HUES48 (cell line): ENCODE results near the gene ZFYVE9.
"Not testable (repeated sequence)": the region's sequence is repeated elsewhere in the genome, so short reads cannot be mapped to it uniquely, and the experiment has no call there.

Source experiments
- H3K27ac ChIP-seq: one replicate; pipeline ENCODE4 v1.7.0; 2013; ENCODE audit warnings: low read depth, low read length, inconsistent platforms
- H3K27me3 ChIP-seq: 2 replicates; pipeline ENCODE4 v1.6.1; 2013; ENCODE audit warnings: mild to moderate bottlenecking, low read length; ENCODE audit not compliant: control insufficient read depth, insufficient read depth
- H3K36me3 ChIP-seq: 2 replicates; pipeline ENCODE4 v1.6.1; 2013; ENCODE audit warnings: low read length; ENCODE audit not compliant: control insufficient read depth, insufficient read depth
- H3K4me1 ChIP-seq: 2 replicates; pipeline ENCODE4 v1.6.1; 2013; ENCODE audit warnings: mild to moderate bottlenecking, low read length; ENCODE audit not compliant: control insufficient read depth, insufficient read depth
- H3K4me3 ChIP-seq: 2 replicates; pipeline ENCODE4 v1.5.1; 2013; ENCODE audit warnings: mild to moderate bottlenecking, low read depth, low read length
- H3K9ac ChIP-seq: 2 replicates; pipeline ENCODE4 v1.6.1; 2013; ENCODE audit warnings: mild to moderate bottlenecking, low read depth, low read length, moderate library complexity
- H3K9me3 ChIP-seq: 2 replicates; pipeline ENCODE4 v1.6.1; 2013; ENCODE audit warnings: low read length; ENCODE audit not compliant: control insufficient read depth, insufficient read depth

Gene ZFYVE9

DNA sequence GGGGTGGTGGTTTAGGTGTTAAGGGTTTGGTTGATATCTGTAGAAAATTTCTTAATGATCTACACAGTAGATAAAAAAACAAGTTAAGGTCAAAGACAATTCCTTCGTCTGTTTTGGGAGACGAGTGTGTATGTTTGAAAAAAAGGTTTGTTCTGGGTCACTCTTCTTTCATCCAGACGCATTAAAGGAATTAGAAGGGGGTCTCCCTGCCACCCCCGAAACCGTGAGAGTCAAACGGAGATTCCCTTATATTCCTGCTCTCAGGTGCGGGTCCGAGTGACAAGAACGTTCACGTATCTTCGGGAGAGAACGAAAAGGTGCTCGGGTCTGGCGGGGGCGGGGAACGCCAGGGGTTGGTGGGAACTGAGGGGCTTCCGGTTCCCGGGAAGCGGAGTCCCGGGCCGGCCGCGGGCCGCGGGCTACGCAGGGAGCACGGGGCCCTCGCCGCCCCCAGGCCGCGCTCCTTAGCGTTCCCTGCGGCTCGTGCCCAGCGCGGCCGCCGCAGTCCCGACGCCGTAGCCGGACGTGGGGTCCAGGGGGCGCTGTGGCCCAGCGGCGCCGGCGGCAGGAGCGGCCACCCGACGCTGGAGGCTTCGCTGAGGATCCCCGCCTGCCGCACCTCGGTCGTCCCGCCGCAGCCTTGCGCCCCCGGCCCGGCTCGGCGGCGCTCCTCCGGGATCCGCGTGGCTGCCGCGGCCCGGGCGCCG lies at the start of gene ZFYVE9:
Gene ZFYVE9, plus strand, starts transcription at position 577 of the 707 bp plus-strand sequence. CDS start 91,118 bp downstream, outside the sequence.
- peak within 1 kb of the TSS; percentile 91 for H3K9ac ChIP-seq
- peaks cover 11% of the 10 kb centered on the region; the same call in 1 of the 2 replicates for H3K4me1 ChIP-seq
- no peaks in the 10 kb centered on the region for H3K36me3 ChIP-seq
- peak within 1 kb of the TSS; percentile 68 for H3K4me3 ChIP-seq
- peak within 1 kb of the TSS; percentile 90 for H3K27ac ChIP-seq
- no peaks in the 10 kb centered on the region for H3K9me3 ChIP-seq
- H3K27me3 ChIP-seq = peaks cover 20% of the 10 kb centered on the region

DNA sequence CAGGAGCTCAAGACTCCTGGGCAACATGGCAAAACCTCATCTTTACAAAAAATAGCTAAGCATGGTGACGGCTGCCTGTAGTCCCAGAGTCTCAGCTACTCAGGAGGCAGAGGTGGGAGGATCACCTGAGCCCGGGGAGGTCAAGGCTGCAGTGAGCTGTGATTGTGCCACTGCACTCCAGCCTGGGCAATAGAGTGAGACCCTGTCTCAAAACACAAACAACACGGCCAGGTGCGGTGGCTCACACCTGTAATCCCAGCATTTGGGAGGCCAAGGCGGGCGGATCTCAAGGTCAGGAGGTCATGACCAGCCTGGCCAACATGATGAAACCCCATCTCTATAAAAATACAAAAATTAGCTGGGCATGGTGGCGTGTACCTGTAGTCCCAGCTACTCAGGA lies 47.6 kb upstream of the ZFYVE9 start:
- not testable (repeated sequence) for H3K27me3 ChIP-seq, H3K27ac ChIP-seq, H3K9ac ChIP-seq, H3K4me3 ChIP-seq, H3K9me3 ChIP-seq, H3K4me1 ChIP-seq
- peaks cover 21% of the 10 kb centered on the region for H3K36me3 ChIP-seq

DNA sequence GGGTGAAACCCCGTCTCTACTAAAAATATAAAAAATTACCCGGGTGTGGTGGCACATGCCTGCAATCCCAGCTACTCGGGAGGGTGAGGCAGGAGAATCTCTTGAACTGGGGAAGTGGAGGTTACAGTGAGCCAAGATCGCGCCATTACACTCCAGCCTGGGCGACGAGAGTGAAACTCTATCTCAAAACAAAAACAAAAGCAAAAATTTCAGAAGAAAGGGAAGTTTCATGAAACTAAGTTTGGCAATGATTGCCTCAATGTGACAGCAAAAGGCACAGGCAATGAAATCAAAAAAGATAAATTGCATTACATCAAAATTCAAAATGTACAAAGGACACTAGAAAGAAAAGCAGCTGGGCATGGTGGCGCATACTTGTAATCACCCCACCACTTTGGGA lies 45.7 kb upstream of the ZFYVE9 start:
- Histone ChIP-seq H3K36me3 (peaks cover 4% of the 10 kb centered on the region), H3K4me3 (no peak overlapping the region), H3K27me3 (no peaks in the 10 kb centered on the region)

GRCh38 chr1:52098139-52098871 lies 43.6 kb upstream of the ZFYVE9 start:
- no peaks in the 10 kb centered on the region for H3K36me3 ChIP-seq
- no peaks in the 10 kb centered on the region for H3K4me1 ChIP-seq

More for the DNA sequence above, 45.7 kb upstream of the ZFYVE9 start:
- H3K9me3 ChIP-seq = no peaks in the 10 kb centered on the region
- no peaks in the 10 kb centered on the region for H3K4me1 ChIP-seq
- H3K9ac ChIP-seq = no peak overlapping the region
- H3K27ac ChIP-seq = no peak overlapping the region

DNA sequence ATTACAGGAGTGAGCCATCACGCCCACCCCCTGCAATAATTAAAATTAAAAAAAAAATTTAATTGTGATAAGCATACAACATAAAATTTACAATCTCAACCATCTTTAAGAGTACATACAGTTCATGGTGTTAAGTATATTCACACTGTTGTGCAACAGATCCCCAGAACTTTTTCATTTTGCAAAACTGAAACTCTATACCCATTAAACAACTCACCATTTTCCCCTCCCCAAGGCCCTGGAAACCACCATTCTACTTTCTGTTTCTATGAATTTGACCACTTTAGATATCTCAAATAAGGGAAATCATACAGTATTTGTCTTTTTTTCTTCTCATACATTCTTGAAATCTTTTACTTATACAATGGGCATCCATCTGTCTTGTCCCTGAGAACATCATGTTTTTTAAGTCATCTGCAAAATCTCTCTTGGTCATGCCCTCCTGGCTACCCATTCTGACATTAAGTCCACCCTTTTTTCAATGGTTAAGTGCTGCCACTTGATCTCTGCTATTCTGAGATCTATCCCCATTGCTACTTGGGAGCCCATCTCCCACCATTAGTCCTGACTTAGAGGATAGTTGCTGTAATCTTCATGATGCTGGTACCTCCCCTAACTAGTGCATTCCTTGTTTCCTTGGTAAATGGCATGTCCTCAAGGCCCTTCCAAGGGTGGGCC lies 39.4 kb upstream of the ZFYVE9 start:
- Histone ChIP-seq H3K9me3 (no peaks in the 10 kb centered on the region), H3K36me3 (no peaks in the 10 kb centered on the region), H3K27me3 (no peaks in the 10 kb centered on the region), H3K9ac (no peak overlapping the region), H3K4me3 (no peak overlapping the region), H3K4me1 (no peaks in the 10 kb centered on the region), H3K27ac (no peak overlapping the region)

More at GRCh38 chr1:52098139-52098871, 43.6 kb upstream of the ZFYVE9 start:
- no peaks in the 10 kb centered on the region for H3K9me3 ChIP-seq
- H3K4me3 ChIP-seq = no peak overlapping the region
- no peak overlapping the region for H3K9ac ChIP-seq
- no peak overlapping the region for H3K27ac ChIP-seq
- H3K27me3 ChIP-seq = no peaks in the 10 kb centered on the region

- no peaks in the 10 kb centered on the region for H3K9me3 ChIP-seq
- no peaks in the 10 kb centered on the region for H3K36me3 ChIP-seq
- no peak overlapping the region for H3K27ac ChIP-seq
- H3K9ac ChIP-seq = no peak overlapping the region
- H3K4me1 ChIP-seq = no peaks in the 10 kb centered on the region
- H3K27me3 ChIP-seq = no peaks in the 10 kb centered on the region
- H3K4me3 ChIP-seq = no peak overlapping the region
Measured at GRCh38 chr1:52111492-52111891, 30.4 kb upstream of the ZFYVE9 start.

DNA sequence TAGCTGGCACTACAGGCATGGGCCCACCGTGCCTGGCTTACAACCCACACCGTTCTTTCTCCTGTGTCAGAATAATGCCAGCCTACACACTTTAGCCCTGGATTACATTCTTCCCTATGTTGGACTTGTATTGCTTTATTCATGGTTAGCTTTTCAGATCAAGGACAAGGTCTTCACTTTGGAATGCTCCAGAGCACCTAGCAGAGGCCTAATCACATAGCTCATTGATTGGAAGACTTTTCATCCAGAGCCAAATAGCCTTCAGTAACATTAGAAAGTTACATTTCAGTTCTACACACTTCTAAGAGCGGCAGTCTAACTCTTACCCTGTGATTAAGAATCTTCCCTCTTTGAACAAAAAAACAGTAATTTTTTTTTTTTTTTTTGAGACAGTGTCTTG lies 29.4 kb upstream of the ZFYVE9 start:
- no peak overlapping the region for H3K4me3 ChIP-seq
- H3K27me3 ChIP-seq = no peaks in the 10 kb centered on the region
- H3K4me1 ChIP-seq = no peaks in the 10 kb centered on the region
- no peaks in the 10 kb centered on the region for H3K9me3 ChIP-seq
- H3K9ac ChIP-seq = no peak overlapping the region
- H3K36me3 ChIP-seq = no peaks in the 10 kb centered on the region
- H3K27ac ChIP-seq = no peak overlapping the region

DNA sequence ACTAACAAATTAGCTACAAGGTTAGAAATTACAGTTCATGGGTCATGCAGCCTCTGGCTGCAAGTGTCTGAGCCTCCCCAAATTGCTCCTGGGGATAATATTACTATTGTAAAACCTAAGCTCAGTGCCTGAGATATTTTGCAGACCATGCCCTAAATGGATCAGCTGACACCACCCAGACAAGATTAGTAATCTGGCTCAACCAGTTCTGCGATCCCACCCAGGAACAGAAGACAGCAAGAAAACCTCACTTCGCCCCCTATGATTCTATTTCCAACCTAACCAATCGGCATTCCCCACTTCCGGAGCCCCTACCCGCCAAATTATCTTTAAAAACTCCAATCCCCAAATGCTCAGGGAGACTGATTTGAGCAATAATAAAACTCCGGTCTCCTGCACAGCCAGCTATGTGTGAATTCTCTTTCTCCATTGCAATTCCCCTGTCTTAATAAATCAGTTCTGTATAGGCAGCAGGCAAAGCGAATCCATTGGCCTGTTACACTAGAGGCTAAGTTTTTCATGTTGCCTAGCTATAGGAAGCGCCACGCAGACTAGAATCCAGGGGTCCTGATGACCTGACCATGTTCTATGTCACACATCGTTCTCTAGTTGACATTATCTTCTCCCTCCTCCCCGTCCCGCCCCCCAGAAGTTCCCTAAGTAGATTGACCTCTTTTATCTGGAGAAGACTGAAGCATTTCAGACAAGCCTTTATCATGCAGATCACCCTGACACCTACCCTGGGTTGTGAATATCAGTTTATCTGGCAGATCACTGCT lies 22.4 kb upstream of the ZFYVE9 start:
- Histone ChIP-seq H3K36me3 (no peaks in the 10 kb centered on the region), H3K4me3 (no peak overlapping the region), H3K9ac (no peak overlapping the region), H3K9me3 (no peaks in the 10 kb centered on the region), H3K27me3 (no peaks in the 10 kb centered on the region), H3K4me1 (peaks cover 15% of the 10 kb centered on the region), H3K27ac (no peak overlapping the region)

DNA sequence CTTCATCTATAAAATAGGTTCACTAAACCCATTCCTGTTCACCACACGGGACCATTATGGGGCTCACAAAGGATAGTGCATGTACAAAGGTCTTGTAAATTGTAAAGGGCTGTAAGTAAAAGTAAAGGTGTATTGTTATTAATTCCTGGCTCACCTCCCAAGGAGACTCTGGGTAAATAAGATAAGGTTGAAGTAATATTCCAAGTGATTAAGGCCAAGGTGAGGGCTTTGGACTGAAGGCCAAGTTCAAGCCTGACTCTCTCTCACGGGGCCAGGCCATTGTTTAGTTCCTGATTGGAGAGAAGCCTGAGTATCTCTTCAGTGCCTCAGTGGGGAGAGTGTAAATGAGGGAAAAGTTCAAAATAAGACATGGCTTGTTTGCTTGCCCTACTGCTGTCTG lies 19.5 kb upstream of the ZFYVE9 start:
- Histone ChIP-seq H3K27ac (no peak overlapping the region), H3K4me1 (peaks cover 15% of the 10 kb centered on the region), H3K9ac (no peak overlapping the region), H3K9me3 (no peaks in the 10 kb centered on the region), H3K36me3 (no peaks in the 10 kb centered on the region), H3K27me3 (no peaks in the 10 kb centered on the region), H3K4me3 (no peak overlapping the region)

DNA sequence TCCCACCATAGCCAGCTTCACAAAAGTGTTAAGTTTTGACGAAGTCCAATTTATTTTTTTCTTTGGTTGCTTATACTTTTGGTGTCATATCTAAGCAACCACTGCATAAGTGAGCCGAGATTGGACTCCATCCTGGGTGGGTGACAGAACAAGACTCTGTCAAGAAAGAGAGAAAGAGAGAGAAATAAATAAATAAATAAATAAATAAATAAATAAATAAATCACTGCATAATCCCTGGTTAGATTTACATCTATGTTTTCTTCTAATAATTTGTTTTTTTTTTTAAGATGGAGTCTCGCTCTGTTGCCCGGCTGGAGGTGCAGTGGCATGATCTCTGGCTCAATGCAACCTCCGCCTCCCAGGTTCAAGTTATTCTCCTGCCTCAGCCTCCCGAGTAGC lies 18.3 kb upstream of the ZFYVE9 start:
- Histone ChIP-seq H3K4me3 (no peak overlapping the region), H3K27me3 (no peaks in the 10 kb centered on the region), H3K36me3 (no peaks in the 10 kb centered on the region), H3K9ac (no peak overlapping the region), H3K4me1 (peaks cover 15% of the 10 kb centered on the region), H3K27ac (no peak overlapping the region), H3K9me3 (no peaks in the 10 kb centered on the region)
